Nephron progenitor cell (in vitro differentiated cells): ENCODE data around the gene NR1H2.
A peak's percentile ranks its signal among the peaks of the same experiment; 100 is the strongest.

Experiments used
- DNase-seq: peaks from one replicate; pipeline ENCODE4 v3.0.0; 2021
- H3K27ac Mint-ChIP-seq: 2 replicates; pipeline ENCODE4 v1.8.0; 2021; ENCODE audit warnings: mild to moderate bottlenecking, moderate library complexity, mixed read lengths
- H3K27me3 Mint-ChIP-seq: 2 replicates; pipeline ENCODE4 v1.8.0; 2021; ENCODE audit warnings: mild to moderate bottlenecking, low read depth, mixed read lengths; ENCODE audit not compliant: poor library complexity
- H3K36me3 Mint-ChIP-seq: 2 replicates; pipeline ENCODE4 v1.8.0; 2021; ENCODE audit warnings: low read depth, mixed read lengths
- H3K4me1 Mint-ChIP-seq: 2 replicates; pipeline ENCODE4 v1.8.0; 2021; ENCODE audit warnings: mixed read lengths
- H3K4me3 Mint-ChIP-seq: 2 replicates; pipeline ENCODE4 v1.8.0; 2021; ENCODE audit warnings: mild to moderate bottlenecking, moderate library complexity, mixed read lengths
- H3K9me3 Mint-ChIP-seq: 2 replicates; pipeline ENCODE4 v1.8.0; 2021; ENCODE audit warnings: mild to moderate bottlenecking, moderate library complexity, mixed read lengths
- CTCF ChIP-seq: fragments of 200-600 bp; sonication (generic); IDR thresholded peaks from 2 replicates; pipeline ENCODE4 v1.5.0; 2021; ENCODE audit warnings: antibody characterized with exemption

The NR1H2 gene

GRCh38 chr19:50406156-50406820, 30.0 kb downstream of the NR1H2 start:
- H3K4me3 Mint-ChIP-seq = no peak overlapping the region
- H3K9me3 Mint-ChIP-seq = no peaks in the 10 kb centered on the region
- H3K27me3 Mint-ChIP-seq = peaks cover 3% of the 10 kb centered on the region
- TF ChIP-seq CTCF = no peak
- peak overlapping the region; percentile 87 for H3K27ac Mint-ChIP-seq
- H3K4me1 Mint-ChIP-seq = no peaks in the 10 kb centered on the region
- peaks cover 39% of the 10 kb centered on the region for H3K36me3 Mint-ChIP-seq
- DNase-seq = no peak

- peaks cover 3% of the 10 kb centered on the region for H3K27me3 Mint-ChIP-seq
- no peak for TF ChIP-seq CTCF
- no peaks in the 10 kb centered on the region for H3K4me1 Mint-ChIP-seq
- H3K4me3 Mint-ChIP-seq = no peak overlapping the region
- H3K27ac Mint-ChIP-seq = no peak overlapping the region
- H3K36me3 Mint-ChIP-seq = peaks cover 45% of the 10 kb centered on the region
- DNase-seq = no peak
- no peaks in the 10 kb centered on the region for H3K9me3 Mint-ChIP-seq
These were observed 30.6 kb downstream of the NR1H2 start for GRCh38 chr19:50406829-50407228.

GRCh38 chr19:50409347-50409746, 33.1 kb downstream of the NR1H2 start:
- no peak for DNase-seq
- TF ChIP-seq CTCF = no peak
- Mint-ChIP-seq H3K36me3 (peaks cover 50% of the 10 kb centered on the region), H3K27me3 (peaks cover 3% of the 10 kb centered on the region), H3K4me1 (peaks cover 1% of the 10 kb centered on the region), H3K27ac (no peak overlapping the region), H3K9me3 (no peaks in the 10 kb centered on the region), H3K4me3 (no peak overlapping the region)

GRCh38 chr19:50410109-50410508, 33.9 kb downstream of the NR1H2 start:
- Mint-ChIP-seq H3K9me3 (no peaks in the 10 kb centered on the region), H3K4me1 (peaks cover 6% of the 10 kb centered on the region), H3K36me3 (peaks cover 54% of the 10 kb centered on the region), H3K27ac (no peak overlapping the region), H3K27me3 (peaks cover 3% of the 10 kb centered on the region), H3K4me3 (no peak overlapping the region)
- DNase-seq = no peak
- TF ChIP-seq CTCF = no peak

GRCh38 chr19:50412419-50412818, 36.2 kb downstream of the NR1H2 start:
- Mint-ChIP-seq H3K4me1 (peaks cover 6% of the 10 kb centered on the region), H3K36me3 (peaks cover 42% of the 10 kb centered on the region), H3K27ac (peak overlapping the region; percentile 53), H3K27me3 (peaks cover 3% of the 10 kb centered on the region), H3K4me3 (no peak overlapping the region), H3K9me3 (no peaks in the 10 kb centered on the region)
- DNase-seq = no peak
- TF ChIP-seq CTCF = no peak

GRCh38 chr19:50413096-50413495, 36.8 kb downstream of the NR1H2 start:
- Mint-ChIP-seq H3K36me3 (peaks cover 42% of the 10 kb centered on the region), H3K4me3 (no peak overlapping the region), H3K4me1 (peaks cover 6% of the 10 kb centered on the region), H3K27ac (no peak overlapping the region), H3K9me3 (no peaks in the 10 kb centered on the region), H3K27me3 (peaks cover 6% of the 10 kb centered on the region)
- TF ChIP-seq CTCF = no peak
- DNase-seq = no peak
